ENCODE results near the gene GOT1.

- TF ChIP-seq POLR2AphosphoS5 (IDR thresholded peaks at IDR 0.05) = peak in 1 of 3 donors; percentile 33
- TF ChIP-seq, protein P1, sequence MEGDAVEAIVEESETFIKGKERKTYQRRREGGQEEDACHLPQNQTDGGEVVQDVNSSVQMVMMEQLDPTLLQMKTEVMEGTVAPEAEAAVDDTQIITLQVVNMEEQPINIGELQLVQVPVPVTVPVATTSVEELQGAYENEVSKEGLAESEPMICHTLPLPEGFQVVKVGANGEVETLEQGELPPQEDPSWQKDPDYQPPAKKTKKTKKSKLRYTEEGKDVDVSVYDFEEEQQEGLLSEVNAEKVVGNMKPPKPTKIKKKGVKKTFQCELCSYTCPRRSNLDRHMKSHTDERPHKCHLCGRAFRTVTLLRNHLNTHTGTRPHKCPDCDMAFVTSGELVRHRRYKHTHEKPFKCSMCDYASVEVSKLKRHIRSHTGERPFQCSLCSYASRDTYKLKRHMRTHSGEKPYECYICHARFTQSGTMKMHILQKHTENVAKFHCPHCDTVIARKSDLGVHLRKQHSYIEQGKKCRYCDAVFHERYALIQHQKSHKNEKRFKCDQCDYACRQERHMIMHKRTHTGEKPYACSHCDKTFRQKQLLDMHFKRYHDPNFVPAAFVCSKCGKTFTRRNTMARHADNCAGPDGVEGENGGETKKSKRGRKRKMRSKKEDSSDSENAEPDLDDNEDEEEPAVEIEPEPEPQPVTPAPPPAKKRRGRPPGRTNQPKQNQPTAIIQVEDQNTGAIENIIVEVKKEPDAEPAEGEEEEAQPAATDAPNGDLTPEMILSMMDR (IDR thresholded peaks at IDR 0.05 in 8 of 11, conservative IDR thresholded peaks at IDR 0.05 in 3 of 11) = no peak
These were observed 37.0 kb upstream of the GOT1 start for GRCh38 chr10:99467236-99467999.
